ENCODE results near the gene BRCA2. TPM values are rescaled to one million over a fixed set of nuclear protein-coding genes. Genes with fewer than 3 reads are reported as not detected.

BRCA2 gene
- total RNA-seq, 6 experiments from 2014 or later, result 0.46 to 4.0 (median 1.8) TPM

GRCh38 chr13:32298695-32299094 lies 16.6 kb upstream of the BRCA2 start:
- H3K36me3 ChIP-seq, result peaks cover 0 to 8% (median 0%) of the 10 kb centered on the region in 4 donors
- 14% methylated on average over 5 of the region's 6 CpGs for WGBS (ENCODE audit: insufficient coverage, low coverage, low lambda C conversion rate, missing lambda C conversion rate)
- peak; percentile 94 to 99 (median 96) for ATAC-seq
- TF ChIP-seq POLR2A (IDR thresholded peaks at IDR 0.05), result no peak
- TF ChIP-seq CTCF (IDR thresholded peaks at IDR 0.05), result no peak
- H3K9me3 ChIP-seq, result no peaks in the 10 kb centered on the region
- H3K27me3 ChIP-seq, result no peaks in the 10 kb centered on the region
- H3K4me3 ChIP-seq, result no peak overlapping the region
- peak overlapping the region in 1 of 3 donors; percentile 35 for H3K27ac ChIP-seq
- intact Hi-C loops (cut with DNase I), result no loop called here
- peaks cover 0 to 10% (median 0%) of the 10 kb centered on the region in 4 donors for H3K4me1 ChIP-seq
- peak; percentile 36 to 78 (median 73) for DNase-seq

- intact Hi-C loops (cut with DNase I), result no loop called here
- DNase-seq, result no peak
- Histone ChIP-seq H3K4me1 (peaks cover 0 to 10% (median 0%) of the 10 kb centered on the region in 4 donors), H3K36me3 (peaks cover 0 to 5% (median 0%) of the 10 kb centered on the region in 4 donors), H3K9me3 (no peaks in the 10 kb centered on the region), H3K4me3 (no peak overlapping the region), H3K27ac (no peak overlapping the region), H3K27me3 (no peaks in the 10 kb centered on the region)
- TF ChIP-seq POLR2A (IDR thresholded peaks at IDR 0.05) (no peak), CTCF (IDR thresholded peaks at IDR 0.05) (no peak)
- ATAC-seq, result no peak
- 78% methylated on average over 4 of the region's 4 CpGs for WGBS (ENCODE audit: insufficient coverage, low coverage, low lambda C conversion rate, missing lambda C conversion rate)
These were observed 15.4 kb upstream of the BRCA2 start for GRCh38 chr13:32299893-32300292.

GRCh38 chr13:32300406-32300805 lies 14.9 kb upstream of the BRCA2 start:
- no peaks in the 10 kb centered on the region for H3K9me3 ChIP-seq
- DNase-seq, result no peak
- H3K4me1 ChIP-seq, result peaks cover 0 to 10% (median 0%) of the 10 kb centered on the region in 4 donors
- no peak overlapping the region for H3K27ac ChIP-seq
- H3K36me3 ChIP-seq, result peaks cover 0 to 2% (median 0%) of the 10 kb centered on the region in 4 donors
- intact Hi-C loops (cut with DNase I), result no loop called here
- H3K4me3 ChIP-seq, result no peak overlapping the region
- TF ChIP-seq CTCF (IDR thresholded peaks at IDR 0.05) (no peak), POLR2A (IDR thresholded peaks at IDR 0.05) (no peak)
- no peaks in the 10 kb centered on the region for H3K27me3 ChIP-seq
- ATAC-seq, result peak in 1 of 4 donors; percentile 16
- WGBS (ENCODE audit: insufficient coverage, low coverage, low lambda C conversion rate, missing lambda C conversion rate), result 56% methylated on average over 8 of the region's 8 CpGs

GRCh38 chr13:32300920-32301319 lies 14.4 kb upstream of the BRCA2 start:
- no peak for TF ChIP-seq CTCF (IDR thresholded peaks at IDR 0.05)
- no peak for TF ChIP-seq POLR2A (IDR thresholded peaks at IDR 0.05)
- Histone ChIP-seq H3K36me3 (no peaks in the 10 kb centered on the region), H3K27ac (no peak overlapping the region), H3K4me1 (peaks cover 0 to 10% (median 0%) of the 10 kb centered on the region in 4 donors), H3K4me3 (no peak overlapping the region), H3K27me3 (no peaks in the 10 kb centered on the region), H3K9me3 (no peaks in the 10 kb centered on the region)
- intact Hi-C loops (cut with DNase I), result no loop called here
- no peak for ATAC-seq
- 86% methylated on average over 1 of the region's 1 CpG for WGBS (ENCODE audit: insufficient coverage, low coverage, low lambda C conversion rate, missing lambda C conversion rate)
- no peak for DNase-seq

GRCh38 chr13:32302461-32302860 lies 12.8 kb upstream of the BRCA2 start:
- Histone ChIP-seq H3K27ac (no peak overlapping the region), H3K9me3 (no peaks in the 10 kb centered on the region), H3K4me1 (peaks cover 0 to 10% (median 0%) of the 10 kb centered on the region in 4 donors), H3K36me3 (no peaks in the 10 kb centered on the region), H3K4me3 (no peak overlapping the region), H3K27me3 (no peaks in the 10 kb centered on the region)
- 82% methylated on average over 2 of the region's 2 CpGs for WGBS (ENCODE audit: insufficient coverage, low coverage, low lambda C conversion rate, missing lambda C conversion rate)
- DNase-seq, result no peak
- no peak for ATAC-seq
- TF ChIP-seq CTCF (IDR thresholded peaks at IDR 0.05) (no peak), POLR2A (IDR thresholded peaks at IDR 0.05) (no peak)
- intact Hi-C loops (cut with DNase I), result no loop called here

Data from right lobe of liver (tissue), 6 donors.